Keratinocyte (primary cell): ENCODE data around the gene TENM3.

Experiments
- EZH2 ChIP-seq: IDR thresholded peaks from one replicate; pipeline ENCODE4 v1.6.1; 2012; ENCODE audit warnings: inconsistent platforms, mild to moderate bottlenecking, low read length, moderate library complexity
- TF ChIP-seq, protein P1 (sequence below), 3 experiments: IDR thresholded peaks in 1 of 3; conservative IDR thresholded peaks in 1 of 3; optimal IDR thresholded peaks in 1 of 3; 2 replicates in 2 of 3; 3 replicates in 1 of 3; pipeline versions ENCODE3 to v1.5.1; 2011; ENCODE audit warnings: low read length in 3 of 3, mild to moderate bottlenecking in 3 of 3, moderate library complexity in 2 of 3, control low read depth in 1 of 3, inconsistent platforms in 1 of 3; ENCODE audit not compliant: insufficient read depth in 2 of 3; ENCODE audit errors: extremely low read depth in 1 of 3

GRCh38 chr4:182730791-182731190 is 487.6 kb downstream of the TENM3 start:
- TF ChIP-seq, protein P1, sequence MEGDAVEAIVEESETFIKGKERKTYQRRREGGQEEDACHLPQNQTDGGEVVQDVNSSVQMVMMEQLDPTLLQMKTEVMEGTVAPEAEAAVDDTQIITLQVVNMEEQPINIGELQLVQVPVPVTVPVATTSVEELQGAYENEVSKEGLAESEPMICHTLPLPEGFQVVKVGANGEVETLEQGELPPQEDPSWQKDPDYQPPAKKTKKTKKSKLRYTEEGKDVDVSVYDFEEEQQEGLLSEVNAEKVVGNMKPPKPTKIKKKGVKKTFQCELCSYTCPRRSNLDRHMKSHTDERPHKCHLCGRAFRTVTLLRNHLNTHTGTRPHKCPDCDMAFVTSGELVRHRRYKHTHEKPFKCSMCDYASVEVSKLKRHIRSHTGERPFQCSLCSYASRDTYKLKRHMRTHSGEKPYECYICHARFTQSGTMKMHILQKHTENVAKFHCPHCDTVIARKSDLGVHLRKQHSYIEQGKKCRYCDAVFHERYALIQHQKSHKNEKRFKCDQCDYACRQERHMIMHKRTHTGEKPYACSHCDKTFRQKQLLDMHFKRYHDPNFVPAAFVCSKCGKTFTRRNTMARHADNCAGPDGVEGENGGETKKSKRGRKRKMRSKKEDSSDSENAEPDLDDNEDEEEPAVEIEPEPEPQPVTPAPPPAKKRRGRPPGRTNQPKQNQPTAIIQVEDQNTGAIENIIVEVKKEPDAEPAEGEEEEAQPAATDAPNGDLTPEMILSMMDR (optimal IDR thresholded peaks at IDR 0.05 in 1 of 3, IDR thresholded peaks at IDR 0.05 in 1 of 3, conservative IDR thresholded peaks at IDR 0.05 in 1 of 3; ENCODE audit: extremely low read depth in 1 of 3, insufficient read depth in 2 of 3, low read length in 3 of 3): no peak
- no peak for TF ChIP-seq EZH2
